HG03135 (cell line): ENCODE measurements around the gene OTUB2.
A peak's percentile ranks its signal among the peaks of the same experiment; 100 is the strongest.
"Not testable (repeated sequence)": the region's sequence is repeated elsewhere in the genome, so short reads cannot be mapped to it uniquely, and the experiment has no call there.

Experiments
- ATAC-seq: cut with Tn5 transposase; IDR thresholded peaks from one replicate; pipeline ENCODE4 v1.9.1; 2021; ENCODE audit warnings: mild to moderate bottlenecking, moderate library complexity; ENCODE audit not compliant: unreplicated experiment

OTUB2 gene

DNA sequence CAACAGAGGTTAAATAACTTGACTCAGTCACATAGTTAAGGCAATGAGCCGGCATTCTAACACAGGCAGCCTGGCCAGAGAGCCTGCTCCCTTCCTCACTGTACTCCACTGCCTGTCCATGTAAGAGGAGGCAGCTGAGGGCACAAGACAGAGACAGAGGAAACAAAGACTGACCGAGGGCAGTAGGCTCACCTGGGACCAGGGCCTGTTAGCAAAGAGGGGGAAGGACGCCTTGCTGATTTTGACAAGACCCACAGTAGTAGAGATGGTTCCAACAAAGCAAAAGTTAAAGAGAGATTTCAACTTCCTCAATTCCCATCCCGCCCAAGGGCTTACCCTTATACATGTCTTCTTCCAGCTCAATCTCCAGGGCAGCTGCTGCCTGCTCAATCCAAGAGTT, 26.5 kb downstream of the OTUB2 start:
- no peak for ATAC-seq

- no peak for ATAC-seq
Observed at GRCh38 chr14:94054401-94054800, 28.3 kb downstream of the OTUB2 start.

- no peak for ATAC-seq
Observed at GRCh38 chr14:94054936-94055335, 28.8 kb downstream of the OTUB2 start.

GRCh38 chr14:94056579-94057308, 30.6 kb downstream of the OTUB2 start:
- peak; percentile 79 for ATAC-seq

- no peak for ATAC-seq
Observed at GRCh38 chr14:94058128-94058673, 32.1 kb downstream of the OTUB2 start.

DNA sequence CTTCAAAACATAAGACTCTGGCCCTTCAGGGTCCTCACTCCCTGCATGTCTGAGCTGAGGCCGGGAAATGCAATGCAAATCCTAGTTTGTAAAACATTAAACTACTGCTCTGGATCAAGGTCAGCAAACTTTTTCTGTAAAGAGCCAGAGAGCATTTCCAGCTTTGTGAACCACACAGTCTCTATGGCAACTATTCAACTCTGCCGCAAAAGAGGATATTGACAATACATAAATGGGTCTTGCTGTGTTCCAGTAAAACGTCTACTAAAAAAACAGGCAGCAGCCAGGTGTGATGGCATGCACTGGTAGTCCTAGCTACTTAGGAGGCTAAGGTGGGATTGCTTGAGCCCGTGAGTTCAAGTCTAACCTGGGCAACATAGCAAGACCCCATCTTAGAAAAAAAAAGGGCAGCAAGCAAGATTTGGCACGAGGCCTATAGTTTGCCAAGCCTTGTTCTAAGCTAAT, 32.6 kb downstream of the OTUB2 start:
- ATAC-seq = no peak

- no peak for ATAC-seq
Observed at GRCh38 chr14:94059998-94060397, 33.9 kb downstream of the OTUB2 start.

DNA sequence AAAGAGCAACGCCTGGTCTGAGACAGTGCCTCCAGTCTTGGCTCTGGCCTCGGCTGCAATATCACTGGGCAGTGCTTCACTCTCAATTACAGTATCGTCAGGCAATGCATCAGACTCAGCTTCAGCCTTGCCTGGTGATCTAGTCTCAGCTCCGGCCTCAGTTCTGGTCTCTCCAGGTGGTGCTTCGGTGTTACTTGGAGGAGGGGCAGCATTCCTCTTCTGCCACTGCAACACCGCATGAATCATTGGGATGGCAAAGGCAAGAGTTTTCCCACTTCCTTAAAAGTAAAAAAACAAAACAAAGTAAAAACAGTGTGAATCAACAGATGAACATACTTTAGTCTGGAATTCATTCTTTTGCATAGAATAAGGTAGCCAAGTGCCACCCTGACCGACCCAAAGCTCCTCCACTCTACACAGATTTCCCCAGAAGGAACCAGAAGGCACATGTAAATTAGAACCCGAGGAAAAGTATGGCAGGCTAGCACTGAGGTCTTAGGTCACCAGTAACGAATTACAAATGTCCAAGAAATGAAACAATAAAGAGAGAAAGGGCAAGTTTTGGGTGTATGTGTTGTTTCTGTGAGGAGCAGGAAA, 36.3 kb downstream of the OTUB2 start:
- ATAC-seq = no peak

DNA sequence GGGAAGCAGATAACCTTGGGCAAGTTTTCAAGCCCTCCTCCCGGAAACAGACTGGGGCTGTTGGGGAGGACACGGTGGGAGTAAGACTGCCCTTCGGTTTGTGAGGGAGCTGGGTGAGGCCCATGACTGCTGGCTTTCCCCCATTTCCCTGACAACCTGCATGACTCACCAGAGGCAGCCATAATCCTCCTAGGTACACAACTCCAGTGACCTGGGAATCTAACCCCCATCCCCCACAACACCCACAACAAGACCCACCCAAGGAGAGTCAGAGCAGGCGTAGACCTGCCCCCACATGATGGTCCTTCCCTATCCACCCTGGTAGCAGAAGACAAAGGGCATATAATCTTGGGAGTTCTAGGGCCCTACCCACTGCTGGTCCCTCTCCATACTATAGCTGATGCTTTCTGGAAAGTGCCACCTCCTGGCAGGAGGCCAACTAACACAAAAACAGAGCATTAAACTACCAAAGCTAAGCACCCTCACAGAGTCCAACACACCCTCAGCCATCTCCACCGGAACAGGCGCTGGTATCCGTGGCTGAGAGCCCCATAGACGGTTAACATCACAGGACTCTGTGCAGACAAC, 40.0 kb downstream of the OTUB2 start:
- ATAC-seq = no peak

- not testable (repeated sequence) for ATAC-seq
Observed at GRCh38 chr14:94072076-94072475, 45.9 kb downstream of the OTUB2 start.

GRCh38 chr14:94074534-94074933, 48.4 kb downstream of the OTUB2 start:
- ATAC-seq = no peak

- no peak for ATAC-seq
Observed at GRCh38 chr14:94075008-94075407, 48.9 kb downstream of the OTUB2 start.

DNA sequence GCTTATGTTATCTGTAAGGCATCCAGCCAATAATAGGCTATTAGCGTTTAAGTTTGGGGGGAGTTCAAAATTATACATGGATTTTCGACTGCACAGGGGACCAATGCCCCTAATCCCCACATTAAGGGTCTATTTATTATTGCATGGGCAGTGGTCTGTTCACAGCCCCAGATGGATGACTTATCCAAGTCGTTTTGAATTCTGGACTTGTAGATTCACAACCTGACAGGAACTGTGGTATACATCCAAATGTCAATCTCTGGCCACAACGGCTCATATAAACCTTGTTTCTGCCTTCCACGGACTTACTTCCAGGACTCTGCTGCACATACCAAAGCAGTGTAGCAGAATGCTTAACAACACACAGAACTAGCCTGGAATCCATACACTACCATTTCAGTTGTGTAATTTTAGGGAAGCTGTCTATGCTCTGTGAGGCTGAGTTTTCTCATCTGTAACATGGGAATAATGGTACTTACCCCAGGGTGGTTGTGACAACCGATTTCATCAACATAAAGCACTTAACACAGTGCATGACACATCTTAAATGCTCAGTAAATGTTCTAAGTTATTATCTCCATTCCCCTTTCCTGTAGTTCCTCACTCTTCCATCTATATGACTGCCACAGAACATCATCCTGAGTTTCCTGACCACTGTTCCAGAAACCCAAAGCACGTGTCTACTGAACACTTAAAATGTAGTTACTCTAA, 51.1 kb downstream of the OTUB2 start:
- ATAC-seq = no peak

DNA sequence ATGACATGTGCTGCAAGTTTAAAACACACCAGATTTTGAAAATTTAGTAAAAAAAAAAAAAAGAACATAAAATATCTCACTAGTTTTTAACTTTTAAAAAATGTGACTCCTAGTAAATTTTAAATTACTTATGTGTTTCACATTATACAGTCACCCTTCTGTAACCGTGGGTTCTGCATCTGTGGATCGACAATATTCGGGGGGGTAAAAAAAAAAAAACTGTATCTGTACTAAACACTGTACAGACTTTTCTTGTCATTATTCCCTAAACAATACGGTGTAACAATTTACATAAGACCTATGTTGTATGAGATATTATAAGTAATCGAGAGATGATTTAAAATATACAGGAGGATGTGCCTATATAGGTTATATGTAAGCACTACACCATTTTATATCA, 51.7 kb downstream of the OTUB2 start:
- no peak for ATAC-seq

GRCh38 chr14:94079891-94080620, 53.9 kb downstream of the OTUB2 start:
- ATAC-seq = no peak

- peak; percentile 97 for ATAC-seq
Observed at GRCh38 chr14:94080621-94081385, 54.7 kb downstream of the OTUB2 start, which contains the start of the genes DDX24 and IFI27L1. Gene DDX24 (minus strand): TSS chr14:94081202. CDS start chr14:94079742, 1,460 bp downstream. Gene IFI27L1 (plus strand): TSS chr14:94081310. CDS start chr14:94096938, 15,628 bp downstream.

GRCh38 chr14:94081386-94081820, 55.3 kb downstream of the OTUB2 start:
- peak; percentile 39 for ATAC-seq

GRCh38 chr14:94087891-94088290, 61.8 kb downstream of the OTUB2 start:
- ATAC-seq = no peak

DNA sequence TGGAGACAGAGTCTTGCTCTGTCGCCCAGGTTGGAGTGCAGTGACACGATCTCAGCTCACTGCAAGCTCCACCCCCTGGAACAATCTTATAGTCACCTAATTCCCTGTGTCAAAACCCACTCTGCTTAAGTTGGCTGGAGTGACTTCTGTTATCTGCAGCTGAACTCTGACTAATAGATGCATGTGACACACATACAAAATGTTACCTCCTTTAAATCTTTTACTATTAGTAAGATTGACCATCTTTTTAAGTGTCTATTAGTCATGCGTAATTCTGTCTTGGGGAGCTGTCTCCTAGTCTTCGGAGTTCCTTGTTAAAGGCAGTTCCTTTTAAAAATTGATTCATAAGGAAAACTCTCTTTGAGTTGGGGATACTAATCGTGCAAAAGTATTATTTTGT, 62.4 kb downstream of the OTUB2 start:
- ATAC-seq = no peak

DNA sequence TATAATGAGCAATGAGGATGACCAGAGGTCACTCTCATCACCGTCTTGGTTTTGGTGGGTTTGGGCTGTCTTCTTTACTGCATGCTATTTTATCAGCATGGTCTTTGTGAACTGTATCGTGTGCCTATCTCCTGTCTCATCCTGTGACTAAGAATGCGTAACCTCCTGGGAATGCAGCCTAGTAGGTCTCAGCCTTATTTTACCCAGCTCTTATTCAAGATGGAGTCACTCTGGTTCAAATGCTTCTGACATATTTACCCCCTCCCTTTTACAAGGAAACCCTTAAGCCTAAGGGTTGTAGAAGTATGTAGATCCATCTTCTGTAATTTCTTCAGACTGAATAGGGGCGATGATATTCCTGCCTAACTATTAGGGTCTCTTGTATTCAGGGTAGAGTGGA, 63.3 kb downstream of the OTUB2 start:
- no peak for ATAC-seq
